Endodermal cell (in vitro differentiated cells): ENCODE results near the gene EIF4G3. TPM values are rescaled to one million over a fixed set of nuclear protein-coding genes. Genes with fewer than 3 reads are reported as not detected.

Experiments
- DNase-seq: peaks from one replicate; pipeline ENCODE4 v3.0.0-alpha.2; 2017
- H3K27ac ChIP-seq: 2 replicates; pipeline ENCODE4 v1.5.1; 2013; ENCODE audit warnings: mild to moderate bottlenecking, low read depth, low read length, moderate library complexity
- H3K27me3 ChIP-seq: 2 replicates; pipeline ENCODE4 v1.6.1; 2013; ENCODE audit warnings: mild to moderate bottlenecking, low read length, moderate library complexity; ENCODE audit not compliant: insufficient read depth, control insufficient read depth, poor library complexity, severe bottlenecking
- H3K36me3 ChIP-seq: 2 replicates; pipeline ENCODE4 v1.7.0; 2013; ENCODE audit warnings: mild to moderate bottlenecking, low read length, moderate library complexity; ENCODE audit not compliant: control insufficient read depth, insufficient read depth
- H3K4me1 ChIP-seq: one replicate; pipeline ENCODE4 v1.7.0; 2013; ENCODE audit warnings: low read length; ENCODE audit not compliant: control insufficient read depth, insufficient read depth
- H3K4me3 ChIP-seq: 2 replicates; pipeline ENCODE4 v1.5.1; 2013; ENCODE audit warnings: mild to moderate bottlenecking, low read length, moderate library complexity
- H3K9ac ChIP-seq: 2 replicates; pipeline ENCODE4 v1.6.1; 2013; ENCODE audit warnings: mild to moderate bottlenecking, low read length, moderate library complexity; ENCODE audit not compliant: poor library complexity, severe bottlenecking; ENCODE audit errors: extremely low read depth
- H3K9me3 ChIP-seq: 2 replicates; pipeline ENCODE4 v1.6.1; 2013; ENCODE audit warnings: mild to moderate bottlenecking, low read length, moderate library complexity; ENCODE audit not compliant: control insufficient read depth
- H3K27ac Mint-ChIP-seq: 2 replicates; pipeline ENCODE4 v1.8.0; 2020; ENCODE audit warnings: mixed read lengths
- H3K27me3 Mint-ChIP-seq: 2 replicates; pipeline ENCODE4 v1.8.0; 2021; ENCODE audit warnings: mild to moderate bottlenecking, mixed read lengths; ENCODE audit not compliant: insufficient read depth
- H3K36me3 Mint-ChIP-seq: 2 replicates; pipeline ENCODE4 v1.8.0; 2020; ENCODE audit warnings: low read depth, mixed read lengths
- H3K4me1 Mint-ChIP-seq: 2 replicates; pipeline ENCODE4 v1.8.0; 2020; ENCODE audit warnings: mixed read lengths
- H3K4me3 Mint-ChIP-seq: 2 replicates; pipeline ENCODE4 v1.8.0; 2020; ENCODE audit warnings: mild to moderate bottlenecking, moderate library complexity, mixed read lengths
- H3K9me3 Mint-ChIP-seq: 2 replicates; pipeline ENCODE4 v1.8.0; 2020; ENCODE audit warnings: mild to moderate bottlenecking, mixed read lengths
- CTCF ChIP-seq: fragments of 200-600 bp; sonication (generic); conservative IDR thresholded peaks from 2 replicates; pipeline ENCODE4 v1.5.0; 2021; ENCODE audit warnings: antibody characterized with exemption, mild to moderate bottlenecking
- WGBS, 2 experiments: methylation state at CpG; one replicate each; pipeline versions ENCODE4 v1.1.5 to v1.1.7; 2013; ENCODE audit warnings: missing lambda C conversion rate in 2 of 2, mixed read lengths in 1 of 2; ENCODE audit not compliant: insufficient coverage in 1 of 2, insufficient read length in 1 of 2; 5-methylcytosine and 5-hydroxymethylcytosine counted together
- total RNA-seq, 2 donors: library from RNA; stranded (reverse); fragmentation: NEBNext Ultra II Directional in 1 of 2; extraction: Animal tissue kit (Norgen Biotek cat#: 25700) in 1 of 2; gene quantifications; 2 replicates in 1 of 2; 3 replicates in 1 of 2; pipeline ENCODE4 v1.2.1, GENCODE V29; 2021

EIF4G3 gene
- total RNA-seq, 2 donors from 2014 or later = 101 to 103 TPM

- no peaks in the 10 kb centered on the region for H3K27me3 ChIP-seq
- Mint-ChIP-seq H3K27me3 (no peaks in the 10 kb centered on the region), H3K27ac (no peak overlapping the region), H3K4me1 (peaks cover 11% of the 10 kb centered on the region), H3K9me3 (no peaks in the 10 kb centered on the region), H3K36me3 (peaks cover 8% of the 10 kb centered on the region), H3K4me3 (no peak overlapping the region)
- no peak overlapping the region for H3K9ac ChIP-seq
- H3K4me1 ChIP-seq = peaks cover 6% of the 10 kb centered on the region
- no peak for DNase-seq
- H3K9me3 ChIP-seq = no peaks in the 10 kb centered on the region
- H3K27ac ChIP-seq = no peak overlapping the region
- TF ChIP-seq CTCF = no peak
- H3K36me3 ChIP-seq = peaks cover 3% of the 10 kb centered on the region
- H3K4me3 ChIP-seq = no peak overlapping the region
Measured at GRCh38 chr1:20987831-20988825, 188.6 kb downstream of the EIF4G3 start.

- no peak for DNase-seq
- no peak for TF ChIP-seq CTCF
- no peak overlapping the region for H3K4me3 ChIP-seq
- Mint-ChIP-seq H3K4me3 (no peak overlapping the region), H3K36me3 (peaks cover 12% of the 10 kb centered on the region), H3K27me3 (no peaks in the 10 kb centered on the region), H3K4me1 (peaks cover 9% of the 10 kb centered on the region), H3K27ac (no peak overlapping the region), H3K9me3 (no peaks in the 10 kb centered on the region)
- peaks cover 22% of the 10 kb centered on the region for H3K36me3 ChIP-seq
- no peaks in the 10 kb centered on the region for H3K27me3 ChIP-seq
- H3K27ac ChIP-seq = no peak overlapping the region
- no peaks in the 10 kb centered on the region for H3K9me3 ChIP-seq
- 100% methylated on average over 3 of the region's 3 CpGs; no CpG with 5 or more reads in 1 of the 2 experiments for WGBS, 2 experiments
- H3K4me1 ChIP-seq = peaks cover 4% of the 10 kb centered on the region
- no peak overlapping the region for H3K9ac ChIP-seq
Measured at GRCh38 chr1:20983297-20983889, 193.3 kb downstream of the EIF4G3 start.

- no peak overlapping the region for H3K27ac Mint-ChIP-seq
- H3K9me3 Mint-ChIP-seq = no peaks in the 10 kb centered on the region
- H3K4me1 Mint-ChIP-seq = no peaks in the 10 kb centered on the region
- no peak overlapping the region for H3K9ac ChIP-seq
- no peak for DNase-seq
- no peaks in the 10 kb centered on the region for H3K27me3 ChIP-seq
- no peaks in the 10 kb centered on the region for H3K27me3 Mint-ChIP-seq
- H3K4me1 ChIP-seq = no peaks in the 10 kb centered on the region
- peaks cover 14% of the 10 kb centered on the region for H3K36me3 Mint-ChIP-seq
- H3K27ac ChIP-seq = no peak overlapping the region
- H3K36me3 ChIP-seq = peaks cover 30% of the 10 kb centered on the region
- H3K4me3 ChIP-seq = no peak overlapping the region
- no peaks in the 10 kb centered on the region for H3K9me3 ChIP-seq
- no peak overlapping the region for H3K4me3 Mint-ChIP-seq
- no peak for TF ChIP-seq CTCF
Measured at GRCh38 chr1:20982316-20982715, 194.4 kb downstream of the EIF4G3 start.
